K562 (cell line): ENCODE data around the gene TP73. TPM values are rescaled to one million over a fixed set of nuclear protein-coding genes. Genes with fewer than 3 reads are reported as not detected.

Experiments used
- DPF2 ChIP-seq: fragments of 450-650 bp; IDR thresholded peaks from 2 replicates; pipeline ENCODE4 v1.6.1; 2016
- MTF1 ChIP-seq: fragments of 250-450 bp; sonication (Bioruptor Pico); IDR thresholded peaks from 2 replicates; pipeline ENCODE4 v1.9.0; 2021; ENCODE audit warnings: moderate library complexity, mild to moderate bottlenecking, inconsistent platforms, borderline replicate concordance
- PRMT5 ChIP-seq: sonication (generic); formaldehyde crosslinking; IDR thresholded peaks from 2 replicates; pipeline ENCODE4 v1.5.0; 2020; ENCODE audit warnings: missing genetic modification reagents
- RAD21 ChIP-seq, 2 experiments: fragments of 250-450 bp in 1 of 2; fragments of 450-650 bp in 1 of 2; sonication (Bioruptor Pico) in 1 of 2; formaldehyde crosslinking in 1 of 2; IDR thresholded peaks in 1 of 2; conservative IDR thresholded peaks in 1 of 2; 2 replicates each; pipeline versions ENCODE4 v1.4.0 to v1.8.0; 2020 to 2022; ENCODE audit warnings: mild to moderate bottlenecking in 2 of 2, moderate library complexity in 1 of 2
- RBM17 ChIP-seq: fragments of 200-400 bp; formaldehyde crosslinking; IDR thresholded peaks from 2 replicates; pipeline ENCODE4 v1.6.1; 2017; ENCODE audit warnings: low read depth, mild to moderate bottlenecking, low read length, borderline replicate concordance
- SAP30 ChIP-seq: fragments of 200-600 bp; sonication (generic); IDR thresholded peaks from 2 replicates; pipeline ENCODE4 v1.6.1; 2012; ENCODE audit warnings: borderline replicate concordance, low read depth, mild to moderate bottlenecking, moderate library complexity, low read length, control low read depth, inconsistent platforms; ENCODE audit not compliant: insufficient read depth, poor library complexity, severe bottlenecking
- STAT6 ChIP-seq: sonication (generic); formaldehyde crosslinking; IDR thresholded peaks from 2 replicates; pipeline ENCODE4 v1.8.1; 2023; ENCODE audit warnings: mild to moderate bottlenecking, missing genetic modification reagents
- TEAD4 ChIP-seq, 2 experiments: sonication (generic) in 1 of 2; formaldehyde crosslinking in 1 of 2; IDR thresholded peaks; 2 replicates each; pipeline versions ENCODE4 v1.6.1 to v1.8.0; 2012 to 2022; ENCODE audit warnings: borderline replicate concordance in 1 of 2, inconsistent platforms in 1 of 2, low read length in 1 of 2, mild to moderate bottlenecking in 1 of 2, missing genetic modification reagents in 1 of 2
- TRIM24 ChIP-seq, 2 experiments: fragments of 450-650 bp; IDR thresholded peaks; 2 replicates each; pipeline ENCODE4 v1.6.1; 2016
- ZNF212 ChIP-seq: fragments of 450-650 bp; formaldehyde crosslinking; IDR thresholded peaks from 2 replicates; pipeline ENCODE4 v1.4.0; 2020; ENCODE audit warnings: mild to moderate bottlenecking
- ZNF589 ChIP-seq: fragments of 200-800 bp; sonication (Bioruptor generic); IDR thresholded peaks from 2 replicates; pipeline ENCODE4 v1.6.1; 2016; ENCODE audit warnings: low read depth, missing genetic modification characterization, missing compliant biosample characterization
- polyA plus RNA-seq, 8 experiments: library from polyadenylated mRNA; depleted of rRNA in 4 of 8; stranded (reverse) in 5 of 8; unstranded in 3 of 8; fragments of >200 nt; fragmentation: Nextera tagmentation in 2 of 8; fragmentation: Illumina TruSeq in 1 of 8; extraction: Ambion mirVana in 2 of 8; extraction: Trizol in 1 of 8; gene quantifications; 2 replicates each; pipeline versions ENCODE4 v1.2.1 to v1.2.3, GENCODE V29; 2011 to 2014; ENCODE audit warnings: inconsistent platforms in 1 of 8, missing spikeins in 1 of 8
- total RNA-seq, 7 experiments: library from RNA; depleted of rRNA in 6 of 7; stranded (reverse); fragments of >200 nt in 6 of 7; fragmentation: Illumina TruSeq in 2 of 7; extraction: Trizol in 2 of 7; gene quantifications; 2 replicates each; pipeline versions ENCODE4 v1.2.1 to v1.2.3, GENCODE V29; 2011 to 2021; ENCODE audit warnings: low replicate concordance in 1 of 7
- TF ChIP-seq, protein P1 (sequence below): sonication (generic); formaldehyde crosslinking; IDR thresholded peaks from 2 replicates; pipeline ENCODE4 v1.4.0; 2020; ENCODE audit warnings: mild to moderate bottlenecking, missing genetic modification reagents
- TF ChIP-seq, protein P2 (sequence below): fragments of 450-650 bp; formaldehyde crosslinking; IDR thresholded peaks from 2 replicates; pipeline ENCODE4 v1.4.0; 2020; ENCODE audit warnings: mild to moderate bottlenecking, moderate library complexity
- TF ChIP-seq, protein P3 (sequence below): fragments of 450-650 bp; IDR thresholded peaks from 2 replicates; pipeline ENCODE4 v1.6.1; 2018; ENCODE audit warnings: mild to moderate bottlenecking, low read depth; ENCODE audit not compliant: partially characterized antibody
- TF ChIP-seq, protein P4 (sequence below), 2 experiments: IDR thresholded peaks; 2 replicates each; pipeline ENCODE4 v1.6.1; 2011; ENCODE audit warnings: borderline replicate concordance in 1 of 2, control low read depth in 1 of 2, low read depth in 1 of 2, low read length in 1 of 2, mild to moderate bottlenecking in 1 of 2, mixed read lengths in 1 of 2, moderate library complexity in 1 of 2; ENCODE audit not compliant: insufficient read depth in 1 of 2, insufficient read length in 1 of 2, poor library complexity in 1 of 2, severe bottlenecking in 1 of 2; ENCODE audit errors: extremely low read depth in 1 of 2

Gene TP73
- total and polyA plus RNA-seq, 9 of the 15 experiments (the other 6 are each of a cell fraction or from before 2014, with no cell fraction given), result 0.07 to 1.6 (median 0.40) TPM; not detected in 2

DNA sequence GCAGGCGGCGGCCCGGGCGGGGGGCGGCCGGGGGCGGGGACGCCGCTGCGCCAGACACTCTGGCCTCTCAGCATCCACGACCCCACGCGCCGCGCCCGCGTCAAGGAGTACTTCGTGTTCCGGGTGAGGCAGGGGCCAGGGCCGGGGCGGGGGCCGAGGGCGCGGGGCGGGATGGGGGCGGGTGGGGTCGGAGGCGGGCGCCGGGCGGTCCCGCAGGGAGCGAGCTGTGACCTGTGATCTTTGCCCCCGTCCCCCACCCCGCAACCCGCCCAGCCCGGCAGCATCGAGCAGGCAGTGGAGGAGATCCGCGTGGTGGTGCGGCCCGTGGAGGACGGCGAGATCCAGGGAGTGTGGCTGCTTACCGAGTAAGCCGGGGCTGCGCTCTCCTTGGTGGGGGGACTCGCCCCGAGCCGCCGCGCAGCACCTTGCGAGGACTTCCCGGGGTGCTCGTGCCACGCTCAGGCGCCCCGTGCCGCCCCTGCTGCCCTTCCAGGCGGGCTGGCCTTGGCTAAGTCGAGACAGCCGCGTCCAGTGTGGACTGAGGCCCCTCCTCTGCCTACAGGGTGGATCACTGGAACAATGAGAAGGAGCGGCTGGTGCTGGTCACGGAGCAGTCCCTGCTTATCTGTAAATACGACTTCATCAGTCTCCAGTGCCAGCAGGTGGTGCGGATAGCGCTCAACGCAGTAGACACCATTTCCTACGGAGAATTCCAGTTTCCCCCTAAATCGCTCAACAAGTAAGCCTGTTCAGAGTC is 27.0 kb upstream of the TP73 start (continued):
- TF ChIP-seq, protein P1, sequence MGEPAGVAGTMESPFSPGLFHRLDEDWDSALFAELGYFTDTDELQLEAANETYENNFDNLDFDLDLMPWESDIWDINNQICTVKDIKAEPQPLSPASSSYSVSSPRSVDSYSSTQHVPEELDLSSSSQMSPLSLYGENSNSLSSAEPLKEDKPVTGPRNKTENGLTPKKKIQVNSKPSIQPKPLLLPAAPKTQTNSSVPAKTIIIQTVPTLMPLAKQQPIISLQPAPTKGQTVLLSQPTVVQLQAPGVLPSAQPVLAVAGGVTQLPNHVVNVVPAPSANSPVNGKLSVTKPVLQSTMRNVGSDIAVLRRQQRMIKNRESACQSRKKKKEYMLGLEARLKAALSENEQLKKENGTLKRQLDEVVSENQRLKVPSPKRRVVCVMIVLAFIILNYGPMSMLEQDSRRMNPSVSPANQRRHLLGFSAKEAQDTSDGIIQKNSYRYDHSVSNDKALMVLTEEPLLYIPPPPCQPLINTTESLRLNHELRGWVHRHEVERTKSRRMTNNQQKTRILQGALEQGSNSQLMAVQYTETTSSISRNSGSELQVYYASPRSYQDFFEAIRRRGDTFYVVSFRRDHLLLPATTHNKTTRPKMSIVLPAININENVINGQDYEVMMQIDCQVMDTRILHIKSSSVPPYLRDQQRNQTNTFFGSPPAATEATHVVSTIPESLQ (CRISPR knock-in tag), result no peak
- TF ChIP-seq, protein P2, sequence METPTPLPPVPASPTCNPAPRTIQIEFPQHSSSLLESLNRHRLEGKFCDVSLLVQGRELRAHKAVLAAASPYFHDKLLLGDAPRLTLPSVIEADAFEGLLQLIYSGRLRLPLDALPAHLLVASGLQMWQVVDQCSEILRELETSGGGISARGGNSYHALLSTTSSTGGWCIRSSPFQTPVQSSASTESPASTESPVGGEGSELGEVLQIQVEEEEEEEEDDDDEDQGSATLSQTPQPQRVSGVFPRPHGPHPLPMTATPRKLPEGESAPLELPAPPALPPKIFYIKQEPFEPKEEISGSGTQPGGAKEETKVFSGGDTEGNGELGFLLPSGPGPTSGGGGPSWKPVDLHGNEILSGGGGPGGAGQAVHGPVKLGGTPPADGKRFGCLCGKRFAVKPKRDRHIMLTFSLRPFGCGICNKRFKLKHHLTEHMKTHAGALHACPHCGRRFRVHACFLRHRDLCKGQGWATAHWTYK (CRISPR knock-in tag), result no peak
- TF ChIP-seq STAT6 (CRISPR knock-in tag) (peak; percentile 76; the same call in 1 of the 2 replicates), MTF1 (CRISPR knock-in tag) (no peak), TEAD4 (IDR thresholded peaks at IDR 0.05; ENCODE audit: low read length) (peak; percentile 78), TEAD4 (CRISPR knock-in tag; IDR thresholded peaks at IDR 0.05; ENCODE audit: borderline replicate concordance) (no peak), TRIM24 (IDR thresholded peaks at IDR 0.05) (no peak), ZNF589 (CRISPR knock-in tag) (no peak), ZNF212 (CRISPR knock-in tag) (no peak), DPF2 (peak; percentile 77), SAP30 (peak; percentile 70), RAD21 (CRISPR knock-in tag; conservative IDR thresholded peaks at IDR 0.05 in 1 of 2, IDR thresholded peaks at IDR 0.05 in 1 of 2) (peak in 1 of 2 experiments; percentile 40; a peak in 2 of 4 replicates), PRMT5 (no peak), RBM17 (no peak)
- TF ChIP-seq, protein P3, sequence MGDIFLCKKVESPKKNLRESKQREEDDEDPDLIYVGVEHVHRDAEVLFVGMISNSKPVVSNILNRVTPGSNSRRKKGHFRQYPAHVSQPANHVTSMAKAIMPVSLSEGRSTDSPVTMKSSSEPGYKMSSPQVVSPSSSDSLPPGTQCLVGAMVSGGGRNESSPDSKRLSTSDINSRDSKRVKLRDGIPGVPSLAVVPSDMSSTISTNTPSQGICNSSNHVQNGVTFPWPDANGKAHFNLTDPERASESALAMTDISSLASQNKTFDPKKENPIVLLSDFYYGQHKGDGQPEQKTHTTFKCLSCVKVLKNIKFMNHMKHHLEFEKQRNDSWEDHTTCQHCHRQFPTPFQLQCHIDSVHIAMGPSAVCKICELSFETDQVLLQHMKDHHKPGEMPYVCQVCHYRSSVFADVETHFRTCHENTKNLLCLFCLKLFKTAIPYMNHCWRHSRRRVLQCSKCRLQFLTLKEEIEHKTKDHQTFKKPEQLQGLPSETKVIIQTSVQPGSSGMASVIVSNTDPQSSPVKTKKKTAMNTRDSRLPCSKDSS, result no peak
- TF ChIP-seq, protein P4, sequence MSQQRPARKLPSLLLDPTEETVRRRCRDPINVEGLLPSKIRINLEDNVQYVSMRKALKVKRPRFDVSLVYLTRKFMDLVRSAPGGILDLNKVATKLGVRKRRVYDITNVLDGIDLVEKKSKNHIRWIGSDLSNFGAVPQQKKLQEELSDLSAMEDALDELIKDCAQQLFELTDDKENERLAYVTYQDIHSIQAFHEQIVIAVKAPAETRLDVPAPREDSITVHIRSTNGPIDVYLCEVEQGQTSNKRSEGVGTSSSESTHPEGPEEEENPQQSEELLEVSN (IDR thresholded peaks at IDR 0.05; ENCODE audit: borderline replicate concordance in 1 of 2, extremely low read depth in 1 of 2, insufficient read depth in 1 of 2, insufficient read length in 1 of 2, low read depth in 1 of 2, low read length in 1 of 2, poor library complexity in 1 of 2, severe bottlenecking in 1 of 2), result peak in 1 of 2 experiments; percentile 20
